ENCODE data around the gene ZNF567. TPM values are rescaled to one million over a fixed set of nuclear protein-coding genes. Genes with fewer than 3 reads are reported as not detected.
"Not testable (repeated sequence)": the region's sequence is repeated elsewhere in the genome, so short reads cannot be mapped to it uniquely, and the experiment has no call there.

The ZNF567 gene
- total and polyA plus RNA-seq, 7 experiments from 2014 or later = 7.0 to 18.3 (median 9.5) TPM

GRCh38 chr19:36688058-36688457 is 646 bp downstream of the ZNF567 start:
- intact Hi-C loops (cut with micrococcal nuclease) = loop anchor here (5.0 to 10.0 kb wide), 9 partner anchors 149 to 1219 kb away; partner anchors contain the start of genes SIPA1L3 (in 1 of the 2), WDR87 (in 1 of the 2), ZFP14 (in 1 of the 2) and ZFP30 (in 1 of the 2)
- ATAC-seq (no peak), DNase-seq (no peak)
- H3K9me3 Mint-ChIP-seq = peaks cover 3 to 84% (median 29%) of the 10 kb centered on the region in 11 donors
- H3K4me3 ChIP-seq (ENCODE audit: low read length) = peak overlapping the region; percentile 85
- H3K27me3 Mint-ChIP-seq = peaks cover 0 to 5% (median 0%) of the 10 kb centered on the region in 5 donors
- ChIA-PET CTCF (no interaction called here), POLR2A (interaction anchor here (1.5 to 1.8 kb wide), 2 partner anchors 83 to 161 kb away, joined by 3 to 9 read pairs; partner anchors contain the start of genes ZNF345 and ZNF382)
- H3K27ac ChIP-seq (ENCODE audit: low read depth, low read length) = peak overlapping the region; percentile 86
- H3K4me1 ChIP-seq (ENCODE audit: control insufficient read depth in 2 of 2, insufficient read depth in 2 of 2, low read length in 2 of 2) = peaks cover 13 to 22% of the 10 kb centered on the region in 2 donors
- no peaks in the 10 kb centered on the region for H3K27me3 ChIP-seq (ENCODE audit: control insufficient read depth in 2 of 2, insufficient read depth in 2 of 2, low read length in 2 of 2)
- peaks cover 26 to 49% (median 40%) of the 10 kb centered on the region in 7 donors for H3K4me1 Mint-ChIP-seq
- H3K27ac Mint-ChIP-seq = peak overlapping the region; percentile 92 to 97 (median 95)
- peaks cover 0 to 46% (median 7%) of the 10 kb centered on the region in 3 experiments for H3K36me3 ChIP-seq (ENCODE audit: control insufficient read depth in 2 of 3, insufficient read depth in 3 of 3, low read length in 3 of 3)
- H3K36me3 Mint-ChIP-seq = peaks cover 29 to 78% (median 67%) of the 10 kb centered on the region in 5 donors
- H3K4me3 Mint-ChIP-seq = peak overlapping the region; percentile 94 to 100 (median 98)
- peaks cover 0 to 14% (median 0%) of the 10 kb centered on the region in 3 experiments for H3K9me3 ChIP-seq (ENCODE audit: control insufficient read depth in 2 of 3, low read length in 3 of 3)

- H3K4me3 Mint-ChIP-seq = no peak overlapping the region
- H3K27ac Mint-ChIP-seq = no peak overlapping the region
- ATAC-seq (no peak), DNase-seq (no peak)
- POLR2A ChIA-PET = no interaction called here
- H3K9me3 ChIP-seq (ENCODE audit: control insufficient read depth in 2 of 3, low read length in 3 of 3) = peaks cover 7 to 80% (median 36%) of the 10 kb centered on the region in 3 experiments
- peaks cover 11 to 93% (median 73%) of the 10 kb centered on the region in 11 donors for H3K9me3 Mint-ChIP-seq
- intact Hi-C loops (cut with micrococcal nuclease) = no loop called here
- H3K36me3 Mint-ChIP-seq = peaks cover 38 to 88% (median 78%) of the 10 kb centered on the region in 5 donors
- H3K4me3 ChIP-seq (ENCODE audit: low read length) = no peak overlapping the region
- H3K27ac ChIP-seq (ENCODE audit: low read depth, low read length) = no peak overlapping the region
- no peaks in the 10 kb centered on the region for H3K27me3 Mint-ChIP-seq
- peaks cover 0 to 4% (median 0%) of the 10 kb centered on the region in 7 donors for H3K4me1 Mint-ChIP-seq
- CTCF ChIA-PET = interaction anchor here (0.8 kb wide), 1 partner anchor 51 kb away, joined by 3 read pairs; no protein-coding TSS in a partner anchor
- H3K4me1 ChIP-seq (ENCODE audit: control insufficient read depth in 2 of 2, insufficient read depth in 2 of 2, low read length in 2 of 2) = no peaks in the 10 kb centered on the region
- no peaks in the 10 kb centered on the region for H3K27me3 ChIP-seq (ENCODE audit: control insufficient read depth in 2 of 2, insufficient read depth in 2 of 2, low read length in 2 of 2)
- H3K36me3 ChIP-seq (ENCODE audit: control insufficient read depth in 2 of 3, insufficient read depth in 3 of 3, low read length in 3 of 3) = peaks cover 3 to 48% (median 6%) of the 10 kb centered on the region in 3 experiments
These were observed 19.7 kb downstream of the ZNF567 start for GRCh38 chr19:36707134-36707533.

DNA sequence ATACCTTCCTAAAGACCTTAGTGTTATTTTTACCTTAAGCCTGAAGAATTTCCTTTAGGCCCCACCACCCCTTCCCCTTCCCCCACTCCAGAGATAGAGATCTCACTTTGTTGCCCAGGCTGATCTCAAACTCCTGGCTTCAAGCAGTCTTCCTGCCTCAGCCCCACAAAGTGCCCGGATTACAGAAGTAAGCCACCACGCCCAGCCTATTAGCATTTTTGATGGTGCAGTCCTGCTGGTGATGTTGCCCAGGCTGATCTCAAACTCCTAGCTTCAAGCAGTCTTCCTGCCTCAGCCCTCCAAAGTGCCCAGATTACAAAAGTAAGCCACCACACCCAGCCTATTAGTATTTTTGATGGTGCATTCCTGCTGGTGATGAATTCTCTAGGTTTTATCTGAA is 22.0 kb downstream of the ZNF567 start:
- CTCF ChIA-PET = no interaction called here
- Histone ChIP-seq H3K36me3 (ENCODE audit: control insufficient read depth in 2 of 3, insufficient read depth in 3 of 3, low read length in 3 of 3) (peaks cover 19 to 65% (median 19%) of the 10 kb centered on the region in 3 experiments), H3K9me3 (ENCODE audit: control insufficient read depth in 2 of 3, low read length in 3 of 3) (peaks cover 7 to 95% (median 46%) of the 10 kb centered on the region in 3 experiments), H3K27me3 (ENCODE audit: control insufficient read depth in 2 of 2, insufficient read depth in 2 of 2, low read length in 2 of 2) (no peaks in the 10 kb centered on the region), H3K27ac (ENCODE audit: low read depth, low read length) (no peak overlapping the region), H3K4me3 (ENCODE audit: low read length) (no peak overlapping the region), H3K4me1 (ENCODE audit: control insufficient read depth in 2 of 2, insufficient read depth in 2 of 2, low read length in 2 of 2) (no peaks in the 10 kb centered on the region)
- Mint-ChIP-seq H3K36me3 (peaks cover 37 to 98% (median 87%) of the 10 kb centered on the region in 5 donors), H3K9me3 (peaks cover 11 to 100% (median 85%) of the 10 kb centered on the region in 11 donors), H3K4me3 (peak overlapping the region in 2 of 10 donors; percentile 17 to 51), H3K27ac (no peak overlapping the region), H3K27me3 (no peaks in the 10 kb centered on the region), H3K4me1 (peaks cover 0 to 4% (median 0%) of the 10 kb centered on the region in 7 donors)
- POLR2A ChIA-PET = interaction anchor here (0.9 to 1.1 kb wide), 2 partner anchors 12 to 68 kb away, joined by 3 to 4 read pairs; no protein-coding TSS in a partner anchor
- intact Hi-C loops (cut with micrococcal nuclease) = no loop called here
- ATAC-seq (no peak), DNase-seq (no peak)

GRCh38 chr19:36719687-36720556 is 32.5 kb downstream of the ZNF567 start:
- H3K9me3 Mint-ChIP-seq = peaks cover 11 to 87% (median 64%) of the 10 kb centered on the region in 11 donors

DNA sequence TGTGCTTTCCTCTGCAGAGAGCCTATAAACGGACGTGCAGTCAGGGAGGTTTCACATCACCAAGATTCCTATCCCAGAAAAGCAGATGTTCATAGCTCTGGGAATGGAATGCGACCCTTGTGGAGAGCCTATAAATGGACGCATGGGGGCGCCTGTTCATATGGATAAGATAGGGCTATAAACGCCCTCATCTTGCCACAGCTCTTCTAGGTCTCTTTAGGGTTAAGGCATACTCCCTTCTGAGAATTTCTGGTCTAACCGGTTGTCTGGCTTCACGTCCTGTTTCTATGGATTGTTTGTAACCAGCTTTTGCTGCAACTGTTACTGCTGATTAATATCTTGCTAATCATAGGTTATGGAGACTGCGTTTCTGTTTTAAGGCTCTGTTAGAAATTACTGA is 48.8 kb downstream of the ZNF567 start:
- H3K27me3 ChIP-seq (ENCODE audit: control insufficient read depth in 2 of 2, insufficient read depth in 2 of 2, low read length in 2 of 2); H3K27me3 Mint-ChIP-seq; H3K27ac Mint-ChIP-seq; H3K4me3 Mint-ChIP-seq; H3K4me1 ChIP-seq (ENCODE audit: control insufficient read depth in 2 of 2, insufficient read depth in 2 of 2, low read length in 2 of 2); H3K4me3 ChIP-seq (ENCODE audit: low read length); POLR2A ChIA-PET; intact Hi-C loops (cut with micrococcal nuclease); CTCF ChIA-PET; H3K36me3 ChIP-seq (ENCODE audit: control insufficient read depth in 2 of 3, insufficient read depth in 3 of 3, low read length in 3 of 3); ATAC-seq; H3K4me1 Mint-ChIP-seq; DNase-seq; H3K27ac ChIP-seq (ENCODE audit: low read depth, low read length): not testable (repeated sequence)
- H3K9me3 ChIP-seq (ENCODE audit: control insufficient read depth in 2 of 3, low read length in 3 of 3) = peaks cover 0 to 80% (median 50%) of the 10 kb centered on the region in 3 experiments
- Mint-ChIP-seq H3K36me3 (peaks cover 39 to 75% (median 65%) of the 10 kb centered on the region in 5 donors), H3K9me3 (peaks cover 16 to 99% (median 78%) of the 10 kb centered on the region in 11 donors)

More at GRCh38 chr19:36719687-36720556, 32.5 kb downstream of the ZNF567 start:
- no peak overlapping the region for H3K27ac ChIP-seq (ENCODE audit: low read depth, low read length)
- intact Hi-C loops (cut with micrococcal nuclease) = no loop called here
- no peaks in the 10 kb centered on the region for H3K27me3 Mint-ChIP-seq
- peaks cover 39 to 72% (median 62%) of the 10 kb centered on the region in 5 donors for H3K36me3 Mint-ChIP-seq
- ChIA-PET POLR2A (no interaction called here), CTCF (no interaction called here)
- no peak for ATAC-seq
- peak in 1 of 9 donors; percentile 3 for DNase-seq
- H3K4me1 Mint-ChIP-seq = no peaks in the 10 kb centered on the region
- peak overlapping the region in 1 of 9 donors; percentile 32 for H3K27ac Mint-ChIP-seq
- peak overlapping the region; percentile 11 for H3K4me3 ChIP-seq (ENCODE audit: low read length)
- peaks cover 36 to 85% (median 47%) of the 10 kb centered on the region in 3 experiments for H3K9me3 ChIP-seq (ENCODE audit: control insufficient read depth in 2 of 3, low read length in 3 of 3)
- H3K36me3 ChIP-seq (ENCODE audit: control insufficient read depth in 2 of 3, insufficient read depth in 3 of 3, low read length in 3 of 3) = peaks cover 39 to 48% (median 43%) of the 10 kb centered on the region in 3 experiments
- peak overlapping the region in 2 of 10 donors; percentile 4 to 11 for H3K4me3 Mint-ChIP-seq
- no peaks in the 10 kb centered on the region for H3K4me1 ChIP-seq (ENCODE audit: control insufficient read depth in 2 of 2, insufficient read depth in 2 of 2, low read length in 2 of 2)
- no peaks in the 10 kb centered on the region for H3K27me3 ChIP-seq (ENCODE audit: control insufficient read depth in 2 of 2, insufficient read depth in 2 of 2, low read length in 2 of 2)

- Mint-ChIP-seq H3K27me3 (no peaks in the 10 kb centered on the region), H3K36me3 (peaks cover 22 to 76% (median 56%) of the 10 kb centered on the region in 5 donors), H3K4me3 (no peak overlapping the region), H3K9me3 (peaks cover 5 to 100% (median 65%) of the 10 kb centered on the region in 11 donors), H3K4me1 (no peaks in the 10 kb centered on the region), H3K27ac (no peak overlapping the region)
- H3K4me3 ChIP-seq (ENCODE audit: low read length) = no peak overlapping the region
- POLR2A ChIA-PET = no interaction called here
- ATAC-seq (no peak), DNase-seq (no peak)
- CTCF ChIA-PET = no interaction called here
- H3K27ac ChIP-seq (ENCODE audit: low read depth, low read length) = no peak overlapping the region
- H3K36me3 ChIP-seq (ENCODE audit: control insufficient read depth in 2 of 3, insufficient read depth in 3 of 3, low read length in 3 of 3) = peaks cover 0 to 32% (median 13%) of the 10 kb centered on the region in 3 experiments
- no peaks in the 10 kb centered on the region for H3K27me3 ChIP-seq (ENCODE audit: control insufficient read depth in 2 of 2, insufficient read depth in 2 of 2, low read length in 2 of 2)
- peaks cover 17 to 95% (median 59%) of the 10 kb centered on the region in 3 experiments for H3K9me3 ChIP-seq (ENCODE audit: control insufficient read depth in 2 of 3, low read length in 3 of 3)
- no peaks in the 10 kb centered on the region for H3K4me1 ChIP-seq (ENCODE audit: control insufficient read depth in 2 of 2, insufficient read depth in 2 of 2, low read length in 2 of 2)
- intact Hi-C loops (cut with micrococcal nuclease) = no loop called here
These were observed 58.5 kb downstream of the ZNF567 start for GRCh38 chr19:36745870-36746269.

All from naive thymus-derived CD4-positive, alpha-beta T cell (primary cell).